Measurements from ENCODE around the gene AMMECR1. TPM values are rescaled to one million over a fixed set of nuclear protein-coding genes. Genes with fewer than 3 reads are reported as not detected.

The AMMECR1 gene
- total and polyA plus RNA-seq, 2 experiments from 2014 or later: 16.9 to 32.5 TPM

GRCh38 chrX:110276778-110277177, 41.1 kb downstream of the AMMECR1 start:
- peaks cover 49% of the 10 kb centered on the region for H3K79me2 ChIP-seq (replicated peaks; ENCODE audit: insufficient read depth)
- ATAC-seq (no peak), DNase-seq (ENCODE audit: low spot score) (no peak)
- H3F3A ChIP-seq (replicated peaks; ENCODE audit: low read depth): no peaks in the 10 kb centered on the region
- no peak overlapping the region for H3K4me2 ChIP-seq
- Mint-ChIP-seq H3K9me3 (no peaks in the 10 kb centered on the region), H3K4me1 (peaks cover 12% of the 10 kb centered on the region), H3K36me3 (ENCODE audit: low read depth) (peaks cover 2% of the 10 kb centered on the region; the same call in 1 of the 3 replicates), H3K4me3 (no peak overlapping the region), H3K27ac (peak overlapping the region; percentile 38; the same call in 1 of the 2 replicates), H3K27me3 (ENCODE audit: insufficient read depth, low read depth, poor library complexity) (no peaks in the 10 kb centered on the region)
- H3K4me3 ChIP-seq: no peak overlapping the region
- no peak overlapping the region for H3K27ac ChIP-seq (ENCODE audit: low read depth)
- no peaks in the 10 kb centered on the region for H3K36me3 ChIP-seq (ENCODE audit: insufficient read depth)
- no peak overlapping the region for H2AFZ ChIP-seq
- no peaks in the 10 kb centered on the region for H4K20me1 ChIP-seq (replicated peaks; ENCODE audit: insufficient read depth)
- H3K27me3 ChIP-seq (ENCODE audit: insufficient read depth): no peaks in the 10 kb centered on the region
- TF ChIP-seq ETS1 (IDR thresholded peaks at IDR 0.05) (no peak), NANOG (IDR thresholded peaks at IDR 0.05; ENCODE audit: borderline replicate concordance) (no peak), CTCF (conservative IDR thresholded peaks at IDR 0.05; ENCODE audit: low read depth in 2 of 2) (no peak)
- no peaks in the 10 kb centered on the region for H3K9me2 ChIP-seq (ENCODE audit: insufficient read depth)
- H3K4me1 ChIP-seq (ENCODE audit: insufficient read depth): peaks cover 11% of the 10 kb centered on the region; the same call in 1 of the 2 replicates

GRCh38 chrX:110268886-110269285, 49.0 kb downstream of the AMMECR1 start:
- H3K36me3 ChIP-seq (ENCODE audit: insufficient read depth): no peaks in the 10 kb centered on the region
- no peaks in the 10 kb centered on the region for H3K27me3 Mint-ChIP-seq (ENCODE audit: insufficient read depth, low read depth, poor library complexity)
- H3K4me3 ChIP-seq: no peak overlapping the region
- no peak overlapping the region for H3K4me3 Mint-ChIP-seq
- TF ChIP-seq NANOG (IDR thresholded peaks at IDR 0.05; ENCODE audit: borderline replicate concordance): no peak
- no peak for TF ChIP-seq EZH2phosphoT487 (IDR thresholded peaks at IDR 0.05; ENCODE audit: unreplicated experiment)
- no peak for TF ChIP-seq EZH2 (IDR thresholded peaks at IDR 0.05; ENCODE audit: low read depth, unreplicated experiment)
- TF ChIP-seq ETS1 (IDR thresholded peaks at IDR 0.05): no peak
- no peak for TF ChIP-seq REST (IDR thresholded peaks at IDR 0.05; ENCODE audit: unreplicated experiment)
- TF ChIP-seq CTCF (conservative IDR thresholded peaks at IDR 0.05; ENCODE audit: low read depth in 2 of 2): no peak
- TF ChIP-seq STAT1 (IDR thresholded peaks at IDR 0.05; ENCODE audit: unreplicated experiment): no peak
- no peak for ATAC-seq
- no peaks in the 10 kb centered on the region; the same call in 2 of the 3 replicates for H3K36me3 Mint-ChIP-seq (ENCODE audit: low read depth)
- no peaks in the 10 kb centered on the region; the same call in 1 of the 2 replicates for H4K20me1 ChIP-seq (replicated peaks; ENCODE audit: insufficient read depth)
- H3K4me2 ChIP-seq: no peak overlapping the region
- H3F3A ChIP-seq (replicated peaks; ENCODE audit: low read depth): no peaks in the 10 kb centered on the region
- H3K27ac ChIP-seq (ENCODE audit: low read depth): no peak overlapping the region
- DNase-seq (ENCODE audit: low spot score): no peak
- H3K4me1 ChIP-seq (ENCODE audit: insufficient read depth): 0 out of 2 replicates have a peak, but pooled peaks cover 3% of the 10 kb centered on the region
- no peak overlapping the region for H2AFZ ChIP-seq
- H3K27me3 ChIP-seq (ENCODE audit: insufficient read depth): no peaks in the 10 kb centered on the region
- H3K9me2 ChIP-seq (ENCODE audit: insufficient read depth): no peaks in the 10 kb centered on the region
- H3K79me2 ChIP-seq (replicated peaks; ENCODE audit: insufficient read depth): peaks cover 32% of the 10 kb centered on the region
- no peaks in the 10 kb centered on the region for H3K9me3 Mint-ChIP-seq
- peak overlapping the region; percentile 65; the same call in 1 of the 2 replicates for H3K27ac Mint-ChIP-seq
- peaks cover 16% of the 10 kb centered on the region for H3K4me1 Mint-ChIP-seq

All from GM23338 (cell line).